HepG2 (cell line): ENCODE results near the gene WDR70. TPM values are rescaled to one million over a fixed set of nuclear protein-coding genes. Genes with fewer than 3 reads are reported as not detected.

ENCODE experiments used
- ATAC-seq: fragments of 200-7000 bp; cut with Tn5 transposase; 3 replicates; pipeline ENCODE4 v1.9.1; 2020; ENCODE audit warnings: mild to moderate bottlenecking, moderate library complexity
- BruUV-seq: library from RNA; stranded (reverse); fragments of 400-500 nt; replicated peaks from 2 replicates; lab custom pipeline; 2021; lab: Mats Ljungman, UMichigan
- CTCF ChIA-PET: fragments of 300-600 bp; formaldehyde crosslinking; extraction: SDS; loops from one replicate; lab custom pipeline; 2021; ENCODE audit warnings: low total read pairs, inconsistent platforms, low intra/inter-chr PET ratio; lab: Yijun Ruan, JAX
- POLR2A ChIA-PET: fragments of 350-600 bp; sonication (Branson Sonifier 250); formaldehyde crosslinking; loops from one replicate; lab custom pipeline; 2020; ENCODE audit warnings: antibody characterized with exemption, inconsistent platforms; lab: Yijun Ruan, JAX
- DNase-seq: peaks from one replicate; pipeline ENCODE4 v3.0.0-alpha.2; 2015; ENCODE audit warnings: low spot score
- FAIRE-seq: peaks from 3 replicates; lab custom pipeline; 2011; peaks lifted over from hg19 to GRCh38; lab: Jason Lieb, UNC
- H2AFZ ChIP-seq: one replicate; pipeline ENCODE4 v1.6.1; 2011; ENCODE audit warnings: low read length, inconsistent platforms
- H3K27ac ChIP-seq: fragments of 300-600 bp; 3 replicates; pipeline ENCODE4 v1.8.0; 2011; ENCODE audit warnings: mixed run types, mild to moderate bottlenecking, mixed read lengths, low read length, inconsistent platforms; ENCODE audit not compliant: insufficient read depth; ENCODE audit errors: extremely low read length
- H3K27me3 ChIP-seq, 2 experiments: fragments of 200-600 bp in 1 of 2; 2 replicates in 1 of 2; 3 replicates in 1 of 2; pipeline versions ENCODE4 v1.6.0 to v1.8.0; 2011; ENCODE audit warnings: low read length in 2 of 2, mild to moderate bottlenecking in 2 of 2, moderate library complexity in 2 of 2, inconsistent platforms in 1 of 2; ENCODE audit not compliant: insufficient read depth in 2 of 2, control insufficient read depth in 1 of 2
- H3K36me3 ChIP-seq, 2 experiments: fragments of 200-600 bp in 1 of 2; replicated peaks in 1 of 2; 2 replicates in 1 of 2; 3 replicates in 1 of 2; pipeline versions ENCODE4 v1.5.1 to v1.8.0; 2011; ENCODE audit warnings: low read length in 2 of 2, inconsistent platforms in 1 of 2; ENCODE audit not compliant: insufficient read depth in 2 of 2, control insufficient read depth in 1 of 2
- H3K4me1 ChIP-seq: 2 replicates; pipeline ENCODE4 v1.5.1; 2012; ENCODE audit warnings: low read length, inconsistent platforms; ENCODE audit not compliant: insufficient read depth
- H3K4me2 ChIP-seq: 2 replicates; pipeline ENCODE4 v1.6.0; 2011; ENCODE audit warnings: low read depth, low read length, inconsistent platforms
- H3K4me3 ChIP-seq, 3 experiments: fragments of 200-600 bp in 1 of 3; sonication (generic), shearing (Covaris generic) in 1 of 3; replicated peaks in 1 of 3; 2 replicates each; pipeline ENCODE4 v1.5.1; 2011 to 2016; ENCODE audit warnings: low read length in 3 of 3, inconsistent platforms in 2 of 3, low read depth in 2 of 3, mild to moderate bottlenecking in 2 of 3, control low read depth in 1 of 3, mixed read lengths in 1 of 3; ENCODE audit not compliant: insufficient read depth in 1 of 3
- H3K79me2 ChIP-seq: one replicate; pipeline ENCODE4 v1.6.1; 2011; ENCODE audit warnings: low read length, inconsistent platforms; ENCODE audit not compliant: insufficient read depth
- H3K9ac ChIP-seq: 2 replicates; pipeline ENCODE4 v1.6.0; 2011; ENCODE audit warnings: mild to moderate bottlenecking, low read depth, low read length, inconsistent platforms; ENCODE audit not compliant: insufficient read depth
- H3K9me3 ChIP-seq: 2 replicates; pipeline ENCODE4 v1.5.1; 2012; ENCODE audit warnings: mild to moderate bottlenecking, low read length
- H4K20me1 ChIP-seq: 2 replicates; pipeline ENCODE4 v1.6.0; 2011; ENCODE audit warnings: inconsistent platforms, mild to moderate bottlenecking, low read length, moderate library complexity; ENCODE audit not compliant: insufficient read depth
- HDAC1 ChIP-seq: sonication (generic); formaldehyde crosslinking; IDR thresholded peaks from 2 replicates; pipeline ENCODE4 v1.5.1; 2020; ENCODE audit warnings: mild to moderate bottlenecking, missing genetic modification reagents
- ZNF318 ChIP-seq: sonication (generic); formaldehyde crosslinking; IDR thresholded peaks from 2 replicates; pipeline ENCODE4 v1.4.0; 2020; ENCODE audit warnings: mild to moderate bottlenecking, missing genetic modification reagents
- WGBS: methylation state at CpG from one replicate; pipeline ENCODE4 v1.1.6; 2017; ENCODE audit warnings: low lambda C conversion rate; 5-methylcytosine and 5-hydroxymethylcytosine counted together
- in situ Hi-C: cut with HindIII; loops from 2 replicates; pipeline ENCODE4 v1.10.0; 2017; ENCODE audit warnings: low pct_unique_long_range_greater_than_20kb; ENCODE audit not compliant: extremely low pct_ligation_motif_present
- intact Hi-C: fragments of 100-400 bp; cut with micrococcal nuclease; formaldehyde crosslinking; loops from one replicate; pipeline ENCODE4 v1.10.0; 2022; ENCODE audit not compliant: unreplicated experiment
- polyA plus RNA-seq, 8 experiments: library from polyadenylated mRNA; depleted of rRNA in 3 of 8; stranded (reverse) in 7 of 8; unstranded in 1 of 8; fragments of >200 nt; fragmentation: Illumina TruSeq in 4 of 8; extraction: Trizol in 4 of 8; gene quantifications; 2 replicates each; pipeline versions ENCODE4 v1.2.1 to v1.2.3, GENCODE V29; 2011 to 2016; ENCODE audit warnings: low read depth in 4 of 8, missing spikeins in 1 of 8, mixed read lengths in 1 of 8; ENCODE audit not compliant: insufficient read depth in 1 of 8
- total RNA-seq, 5 experiments: library from RNA; depleted of rRNA; stranded (reverse); fragments of >200 nt; fragmentation: Illumina TruSeq; extraction: Trizol; gene quantifications; 2 replicates each; pipeline ENCODE4 v1.2.3, GENCODE V29; 2016; ENCODE audit warnings: low read depth in 1 of 5

WDR70 gene
- total and polyA plus RNA-seq, 2 of the 13 experiments (the other 11 are each of a cell fraction or from before 2014, with no cell fraction given), result 14.6 to 30.6 TPM

DNA sequence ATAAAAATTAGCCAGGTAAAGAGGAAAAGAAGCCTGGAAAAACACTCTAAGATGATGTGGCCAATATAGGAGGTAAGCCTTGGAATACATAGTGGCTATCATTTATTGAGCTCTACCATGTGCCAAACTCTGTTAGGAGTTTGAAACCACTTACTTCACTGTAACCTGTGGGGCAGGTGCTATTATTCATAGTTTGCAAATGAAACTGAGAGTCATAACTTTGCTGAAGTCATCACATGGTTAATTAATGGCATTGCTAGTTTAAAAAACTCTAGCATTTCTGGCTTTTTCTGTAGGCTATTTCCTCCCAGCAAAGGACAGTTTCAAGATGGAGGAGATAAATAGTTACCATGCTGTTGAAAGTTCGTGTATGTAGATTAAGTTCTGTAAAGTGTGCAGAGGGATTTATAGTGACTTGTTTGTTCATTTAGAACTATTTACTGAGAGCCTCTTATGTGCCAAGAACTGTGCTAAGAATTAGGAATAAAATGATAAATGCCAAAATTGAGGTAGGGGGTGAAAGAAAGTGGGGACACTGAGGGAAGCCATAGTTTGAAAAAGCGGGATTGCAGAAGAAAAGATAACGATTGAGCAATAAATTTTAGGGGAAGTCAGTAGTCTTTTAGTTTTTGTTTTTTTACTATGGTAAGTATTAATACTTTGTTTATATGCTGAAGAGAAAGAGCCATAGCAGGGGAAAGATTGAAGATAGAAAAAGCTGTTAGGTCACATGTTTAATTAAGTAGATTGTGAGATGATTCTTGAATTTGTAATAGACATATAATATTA, 57.2 kb downstream of the WDR70 start:
- TF ChIP-seq HDAC1 (CRISPR knock-in tag), result no peak
- TF ChIP-seq ZNF318 (CRISPR knock-in tag), result no peak
- ChIA-PET POLR2A (no interaction called here), CTCF (no interaction called here)
- Histone ChIP-seq H3K4me3 (no peak overlapping the region), H2AFZ (no peak overlapping the region), H3K27me3 (no peaks in the 10 kb centered on the region), H3K9ac (no peak overlapping the region), H3K36me3 (peaks cover 0 to 1% of the 10 kb centered on the region in 2 experiments; a peak in 1 of 5 replicates), H3K27ac (no peak overlapping the region), H3K4me1 (peaks cover 21% of the 10 kb centered on the region), H3K4me2 (no peak overlapping the region), H3K9me3 (no peaks in the 10 kb centered on the region), H3K79me2 (no peaks in the 10 kb centered on the region), H4K20me1 (no peaks in the 10 kb centered on the region)
- no peak for DNase-seq
- no TSS peak for BruUV-seq
- no peak for ATAC-seq
- 92% methylated on average over 3 of the region's 3 CpGs for WGBS
- intact Hi-C loops (no loop called here), in situ Hi-C loops (no loop called here)
- FAIRE-seq, result no peak
